Liver (tissue), 9 donors: ENCODE data around the gene APOBEC3A. TPM values are rescaled to one million over a fixed set of nuclear protein-coding genes. Genes with fewer than 3 reads are reported as not detected.

Experiments used
- DNase-seq: peaks from one replicate; pipeline ENCODE4 v3.0.0-alpha.2; 2017; ENCODE audit warnings: low spot score
- H3K27ac ChIP-seq, 2 donors: one replicate each; pipeline ENCODE4 v1.7.0; 2013; ENCODE audit warnings: inconsistent platforms in 2 of 2, low read length in 2 of 2, control low read depth in 1 of 2, low read depth in 1 of 2, mild to moderate bottlenecking in 1 of 2
- H3K27me3 ChIP-seq, 4 donors: one replicate each; pipeline versions ENCODE4 v1.6.1 to v1.7.0; 2013; ENCODE audit warnings: low read length in 3 of 4, inconsistent platforms in 1 of 4, mild to moderate bottlenecking in 1 of 4, moderate library complexity in 1 of 4; ENCODE audit not compliant: control insufficient read depth in 4 of 4, insufficient read depth in 4 of 4
- H3K36me3 ChIP-seq, 4 donors: one replicate each; pipeline versions ENCODE4 v1.6.1 to v1.7.0; 2013; ENCODE audit warnings: low read length in 3 of 4, mild to moderate bottlenecking in 3 of 4, low read depth in 1 of 4, moderate library complexity in 1 of 4; ENCODE audit not compliant: control insufficient read depth in 4 of 4, insufficient read depth in 3 of 4
- H3K4me1 ChIP-seq, 4 donors: one replicate each; pipeline versions ENCODE4 v1.6.1 to v1.7.0; 2013; ENCODE audit warnings: low read length in 3 of 4, mild to moderate bottlenecking in 3 of 4, moderate library complexity in 1 of 4; ENCODE audit not compliant: control insufficient read depth in 4 of 4, insufficient read depth in 4 of 4
- H3K4me3 ChIP-seq, 3 donors: one replicate each; pipeline versions ENCODE4 v1.6.1 to v1.7.0; 2013; ENCODE audit warnings: low read length in 3 of 3, control low read depth in 1 of 3, low read depth in 1 of 3, mild to moderate bottlenecking in 1 of 3
- H3K9ac ChIP-seq, 2 donors: one replicate each; pipeline ENCODE4 v1.7.0; 2013; ENCODE audit warnings: low read length in 2 of 2, mild to moderate bottlenecking in 2 of 2, moderate library complexity in 2 of 2, control low read depth in 1 of 2, low read depth in 1 of 2
- H3K9me3 ChIP-seq, 4 donors: one replicate each; pipeline versions ENCODE4 v1.6.1 to v1.7.0; 2013; ENCODE audit warnings: low read length in 3 of 4; ENCODE audit not compliant: control insufficient read depth in 4 of 4
- ATF3 ChIP-seq: IDR thresholded peaks from 2 replicates; pipeline ENCODE4 v1.6.1; 2016; ENCODE audit warnings: antibody characterized with exemption
- CTCF ChIP-seq: fragments of 150-350 bp; IDR thresholded peaks from 2 replicates; pipeline ENCODE4 v1.5.1; 2017; ENCODE audit warnings: improper control_type of control experiment, low read depth, low read length; ENCODE audit not compliant: missing input control
- EGR1 ChIP-seq, 2 donors: IDR thresholded peaks; 2 replicates each; pipeline ENCODE4 v1.6.1; 2016 to 2018; ENCODE audit warnings: antibody characterized with exemption in 2 of 2, low read depth in 2 of 2
- FOXA1 ChIP-seq: IDR thresholded peaks from 2 replicates; pipeline ENCODE4 v1.6.1; 2016; ENCODE audit warnings: antibody characterized with exemption
- FOXA2 ChIP-seq: IDR thresholded peaks from 2 replicates; pipeline ENCODE4 v1.6.1; 2016; ENCODE audit warnings: antibody characterized with exemption
- GABPA ChIP-seq, 2 donors: IDR thresholded peaks in 1 of 2; conservative IDR thresholded peaks in 1 of 2; 2 replicates each; pipeline ENCODE4 v1.6.1; 2016; ENCODE audit warnings: antibody characterized with exemption in 2 of 2, mild to moderate bottlenecking in 1 of 2, moderate library complexity in 1 of 2
- HNF4A ChIP-seq, 2 donors: conservative IDR thresholded peaks; 2 replicates each; pipeline ENCODE4 v1.6.1; 2016; ENCODE audit warnings: antibody characterized with exemption in 2 of 2, mild to moderate bottlenecking in 2 of 2
- HNF4G ChIP-seq: IDR thresholded peaks from 2 replicates; pipeline ENCODE4 v1.6.1; 2016; ENCODE audit warnings: antibody characterized with exemption
- JUND ChIP-seq, 2 donors: IDR thresholded peaks; 2 replicates each; pipeline ENCODE4 v1.6.1; 2016; ENCODE audit warnings: antibody characterized with exemption in 2 of 2
- MAX ChIP-seq: IDR thresholded peaks from 2 replicates; pipeline ENCODE4 v1.6.1; 2016; ENCODE audit warnings: antibody characterized with exemption
- NR2F2 ChIP-seq: IDR thresholded peaks from 2 replicates; pipeline ENCODE4 v1.6.1; 2016; ENCODE audit warnings: antibody characterized with exemption
- RAD21 ChIP-seq, 2 donors: IDR thresholded peaks; 2 replicates each; pipeline ENCODE4 v1.6.1; 2016; ENCODE audit warnings: antibody characterized with exemption in 2 of 2, mild to moderate bottlenecking in 2 of 2
- REST ChIP-seq: IDR thresholded peaks from 2 replicates; pipeline ENCODE4 v1.6.1; 2016; ENCODE audit warnings: antibody characterized with exemption, mild to moderate bottlenecking
- RXRA ChIP-seq, 2 donors: IDR thresholded peaks; 2 replicates each; pipeline ENCODE4 v1.6.1; 2017 to 2018; ENCODE audit warnings: antibody characterized with exemption in 2 of 2, mild to moderate bottlenecking in 1 of 2
- SP1 ChIP-seq: IDR thresholded peaks from 2 replicates; pipeline ENCODE4 v1.6.1; 2018; ENCODE audit warnings: antibody characterized with exemption, mild to moderate bottlenecking
- TAF1 ChIP-seq: conservative IDR thresholded peaks from 2 replicates; pipeline ENCODE4 v1.6.1; 2016; ENCODE audit warnings: antibody characterized with exemption, mild to moderate bottlenecking
- YY1 ChIP-seq: IDR thresholded peaks from 2 replicates; pipeline ENCODE4 v1.6.1; 2016; ENCODE audit warnings: antibody characterized with exemption, mild to moderate bottlenecking
- ZBTB33 ChIP-seq: IDR thresholded peaks from 2 replicates; pipeline ENCODE4 v1.6.1; 2016; ENCODE audit warnings: antibody characterized with exemption
- WGBS: extraction: QIAGEN DNeasy Blood & Tissue Kit; methylation state at CpG from one replicate; pipeline ENCODE4 v1.1.7; 2013; 5-methylcytosine and 5-hydroxymethylcytosine counted together
- polyA plus RNA-seq, 2 donors: library from polyadenylated mRNA; stranded (reverse) in 1 of 2; unstranded in 1 of 2; fragments of 200-250 nt in 1 of 2; fragments of >200 nt in 1 of 2; fragmentation: Nextera tagmentation in 1 of 2; extraction: Ambion mirVana in 1 of 2; gene quantifications; one replicate each; pipeline versions ENCODE4 v1.2.1 to v1.2.3, GENCODE V29; 2013 to 2015
- total RNA-seq, 2 donors: library from RNA; depleted of rRNA; stranded (reverse); fragments of >200 nt; gene quantifications; one replicate each; pipeline ENCODE4 v1.2.3, GENCODE V29; 2014
- donor health status: healthy.
- donor health status: healthy.
- donor health status: healthy.
- donor health status: healthy.
- donor health status: healthy.

Gene APOBEC3A
- total and polyA plus RNA-seq, 4 donors, result 0.26 to 8.7 (median 4.6) TPM

GRCh38 chr22:38907767-38908166, 49.6 kb upstream of the APOBEC3A start:
- Histone ChIP-seq H3K27me3 (peaks cover 0 to 2% (median under 1%) of the 10 kb centered on the region in 4 donors), H3K4me1 (no peaks in the 10 kb centered on the region), H3K4me3 (no peak overlapping the region), H3K36me3 (no peaks in the 10 kb centered on the region), H3K9me3 (no peaks in the 10 kb centered on the region), H3K9ac (no peak overlapping the region), H3K27ac (no peak overlapping the region)
- TF ChIP-seq NR2F2 (no peak), SP1 (no peak), HNF4G (no peak), FOXA2 (no peak), HNF4A (conservative IDR thresholded peaks at IDR 0.05) (no peak), REST (no peak), ATF3 (no peak), GABPA (IDR thresholded peaks at IDR 0.05 in 1 of 2, conservative IDR thresholded peaks at IDR 0.05 in 1 of 2) (no peak), EGR1 (IDR thresholded peaks at IDR 0.05; ENCODE audit: low read depth in 2 of 2) (no peak), ZBTB33 (no peak), CTCF (no peak), RXRA (IDR thresholded peaks at IDR 0.05) (no peak), FOXA1 (no peak), TAF1 (no peak), MAX (no peak), JUND (IDR thresholded peaks at IDR 0.05) (no peak)
- WGBS, result 82% methylated on average over 2 of the region's 2 CpGs
- DNase-seq, result no peak

GRCh38 chr22:38911434-38911833, 46.0 kb upstream of the APOBEC3A start:
- WGBS, result 35% methylated on average over 1 of the region's 1 CpG
- no peak for TF ChIP-seq HNF4A (conservative IDR thresholded peaks at IDR 0.05)
- TF ChIP-seq EGR1 (IDR thresholded peaks at IDR 0.05; ENCODE audit: low read depth in 2 of 2), result no peak
- TF ChIP-seq HNF4G, result no peak
- no peak for TF ChIP-seq CTCF
- no peak for TF ChIP-seq REST
- TF ChIP-seq GABPA (IDR thresholded peaks at IDR 0.05 in 1 of 2, conservative IDR thresholded peaks at IDR 0.05 in 1 of 2), result no peak
- no peak for TF ChIP-seq JUND (IDR thresholded peaks at IDR 0.05)
- TF ChIP-seq YY1, result no peak
- no peak for TF ChIP-seq RXRA (IDR thresholded peaks at IDR 0.05)
- TF ChIP-seq RAD21 (IDR thresholded peaks at IDR 0.05), result no peak
- TF ChIP-seq TAF1, result no peak
- no peak for TF ChIP-seq FOXA1

More at GRCh38 chr22:38911434-38911833, 46.0 kb upstream of the APOBEC3A start:
- no peak overlapping the region for H3K9ac ChIP-seq
- peaks cover 0 to 2% (median under 1%) of the 10 kb centered on the region in 4 donors for H3K27me3 ChIP-seq
- no peak overlapping the region for H3K4me3 ChIP-seq
- no peaks in the 10 kb centered on the region for H3K4me1 ChIP-seq
- H3K27ac ChIP-seq, result no peak overlapping the region
- no peaks in the 10 kb centered on the region for H3K36me3 ChIP-seq
- H3K9me3 ChIP-seq, result no peaks in the 10 kb centered on the region
- no peak for DNase-seq
